Measurements from ENCODE around the gene MRO.

MRO gene

GRCh38 chr18:50797142-50797541 is 22.7 kb downstream of the MRO start:
- no peak for TF ChIP-seq TAF1 (IDR thresholded peaks at IDR 0.05; ENCODE audit: borderline replicate concordance, insufficient read depth, low read length)
- TF ChIP-seq SIN3A (IDR thresholded peaks at IDR 0.05; ENCODE audit: borderline replicate concordance, insufficient read depth, low read length) = no peak
- no peak for TF ChIP-seq POLR2AphosphoS5 (IDR thresholded peaks at IDR 0.05; ENCODE audit: low read depth, low read length)
- TF ChIP-seq, protein P1, sequence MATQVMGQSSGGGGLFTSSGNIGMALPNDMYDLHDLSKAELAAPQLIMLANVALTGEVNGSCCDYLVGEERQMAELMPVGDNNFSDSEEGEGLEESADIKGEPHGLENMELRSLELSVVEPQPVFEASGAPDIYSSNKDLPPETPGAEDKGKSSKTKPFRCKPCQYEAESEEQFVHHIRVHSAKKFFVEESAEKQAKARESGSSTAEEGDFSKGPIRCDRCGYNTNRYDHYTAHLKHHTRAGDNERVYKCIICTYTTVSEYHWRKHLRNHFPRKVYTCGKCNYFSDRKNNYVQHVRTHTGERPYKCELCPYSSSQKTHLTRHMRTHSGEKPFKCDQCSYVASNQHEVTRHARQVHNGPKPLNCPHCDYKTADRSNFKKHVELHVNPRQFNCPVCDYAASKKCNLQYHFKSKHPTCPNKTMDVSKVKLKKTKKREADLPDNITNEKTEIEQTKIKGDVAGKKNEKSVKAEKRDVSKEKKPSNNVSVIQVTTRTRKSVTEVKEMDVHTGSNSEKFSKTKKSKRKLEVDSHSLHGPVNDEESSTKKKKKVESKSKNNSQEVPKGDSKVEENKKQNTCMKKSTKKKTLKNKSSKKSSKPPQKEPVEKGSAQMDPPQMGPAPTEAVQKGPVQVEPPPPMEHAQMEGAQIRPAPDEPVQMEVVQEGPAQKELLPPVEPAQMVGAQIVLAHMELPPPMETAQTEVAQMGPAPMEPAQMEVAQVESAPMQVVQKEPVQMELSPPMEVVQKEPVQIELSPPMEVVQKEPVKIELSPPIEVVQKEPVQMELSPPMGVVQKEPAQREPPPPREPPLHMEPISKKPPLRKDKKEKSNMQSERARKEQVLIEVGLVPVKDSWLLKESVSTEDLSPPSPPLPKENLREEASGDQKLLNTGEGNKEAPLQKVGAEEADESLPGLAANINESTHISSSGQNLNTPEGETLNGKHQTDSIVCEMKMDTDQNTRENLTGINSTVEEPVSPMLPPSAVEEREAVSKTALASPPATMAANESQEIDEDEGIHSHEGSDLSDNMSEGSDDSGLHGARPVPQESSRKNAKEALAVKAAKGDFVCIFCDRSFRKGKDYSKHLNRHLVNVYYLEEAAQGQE (IDR thresholded peaks at IDR 0.05; ENCODE audit: insufficient read depth in 1 of 2, low read depth in 2 of 2, low read length in 2 of 2) = no peak
- no peak for TF ChIP-seq FOXP2 (optimal IDR thresholded peaks at IDR 0.05; ENCODE audit: borderline replicate concordance, extremely low read depth, extremely low read length, insufficient read depth)

GRCh38 chr18:50796495-50796894 is 23.3 kb downstream of the MRO start:
- no peak for TF ChIP-seq TAF1 (IDR thresholded peaks at IDR 0.05; ENCODE audit: borderline replicate concordance, insufficient read depth, low read length)
- TF ChIP-seq, protein P1 (IDR thresholded peaks at IDR 0.05; ENCODE audit: insufficient read depth in 1 of 2, low read depth in 2 of 2, low read length in 2 of 2) = no peak
- TF ChIP-seq FOXP2 (optimal IDR thresholded peaks at IDR 0.05; ENCODE audit: borderline replicate concordance, extremely low read depth, extremely low read length, insufficient read depth) = no peak
- TF ChIP-seq POLR2AphosphoS5 (IDR thresholded peaks at IDR 0.05; ENCODE audit: low read depth, low read length) = no peak
- TF ChIP-seq SIN3A (IDR thresholded peaks at IDR 0.05; ENCODE audit: borderline replicate concordance, insufficient read depth, low read length) = no peak

GRCh38 chr18:50793641-50794565 is 25.9 kb downstream of the MRO start:
- TF ChIP-seq FOXP2 (optimal IDR thresholded peaks at IDR 0.05; ENCODE audit: borderline replicate concordance, extremely low read depth, extremely low read length, insufficient read depth) (no peak), SIN3A (IDR thresholded peaks at IDR 0.05; ENCODE audit: borderline replicate concordance, insufficient read depth, low read length) (no peak), TAF1 (IDR thresholded peaks at IDR 0.05; ENCODE audit: borderline replicate concordance, insufficient read depth, low read length) (no peak), POLR2AphosphoS5 (IDR thresholded peaks at IDR 0.05; ENCODE audit: low read depth, low read length) (no peak)
- TF ChIP-seq, protein P1 (IDR thresholded peaks at IDR 0.05; ENCODE audit: insufficient read depth in 1 of 2, low read depth in 2 of 2, low read length in 2 of 2) = no peak

DNA sequence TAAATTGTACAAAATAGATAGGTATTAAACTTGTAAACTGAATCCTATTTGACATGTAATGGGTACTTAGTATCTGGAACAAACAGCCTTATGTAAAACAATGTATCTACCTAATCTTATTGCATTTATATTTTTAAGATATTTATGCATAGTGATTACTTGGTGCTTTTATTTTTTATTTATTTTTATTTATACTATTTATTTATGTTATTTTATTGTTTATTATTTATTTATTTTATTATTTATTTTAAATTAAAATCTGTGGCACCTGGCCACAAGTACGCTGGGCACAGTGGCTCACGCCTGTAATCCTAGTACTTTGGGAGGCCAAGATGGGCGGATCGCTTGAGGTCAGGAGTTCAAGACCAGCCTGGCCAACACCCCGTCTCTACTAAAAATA is 26.9 kb downstream of the MRO start:
- TF ChIP-seq SIN3A (IDR thresholded peaks at IDR 0.05; ENCODE audit: borderline replicate concordance, insufficient read depth, low read length) (no peak), FOXP2 (optimal IDR thresholded peaks at IDR 0.05; ENCODE audit: borderline replicate concordance, extremely low read depth, extremely low read length, insufficient read depth) (no peak), TAF1 (IDR thresholded peaks at IDR 0.05; ENCODE audit: borderline replicate concordance, insufficient read depth, low read length) (no peak), POLR2AphosphoS5 (IDR thresholded peaks at IDR 0.05; ENCODE audit: low read depth, low read length) (no peak)
- TF ChIP-seq, protein P1 (IDR thresholded peaks at IDR 0.05; ENCODE audit: insufficient read depth in 1 of 2, low read depth in 2 of 2, low read length in 2 of 2) = no peak

All from PFSK-1 (cell line).